Esophagus squamous epithelium (tissue), 5 donors: ENCODE data around the gene EXOSC3. TPM values are rescaled to one million over a fixed set of nuclear protein-coding genes. Genes with fewer than 3 reads are reported as not detected.

ENCODE experiments used
- DNase-seq: peaks from one replicate; lab custom pipeline; 2025; lab: John Stamatoyannopoulos, UW
- H3K27ac ChIP-seq, 4 donors: fragments of 200-600 bp; sonication (generic); one replicate each; pipeline ENCODE4 v1.5.1; 2016 to 2019; ENCODE audit warnings: mild to moderate bottlenecking in 1 of 4
- H3K27me3 ChIP-seq, 4 donors: fragments of 200-600 bp; sonication (generic); 1 replicate in 3 of 4; 2 replicates in 1 of 4; pipeline versions ENCODE4 v1.5.1 to v1.6.0; 2017 to 2021; ENCODE audit warnings: antibody characterized with exemption in 1 of 4
- H3K36me3 ChIP-seq, 3 donors: fragments of 200-600 bp; sonication (generic); one replicate each; pipeline ENCODE4 v1.5.1; 2016 to 2019
- H3K4me1 ChIP-seq, 3 donors: fragments of 200-600 bp; sonication (generic); one replicate each; pipeline ENCODE4 v1.5.1; 2017 to 2019
- H3K4me3 ChIP-seq, 4 donors: fragments of 200-600 bp; sonication (generic); 1 replicate in 3 of 4; 2 replicates in 1 of 4; pipeline ENCODE4 v1.5.1; 2016 to 2019; ENCODE audit warnings: mild to moderate bottlenecking in 2 of 4, moderate library complexity in 1 of 4
- H3K9me3 ChIP-seq, 3 donors: fragments of 200-600 bp; sonication (generic); one replicate each; pipeline ENCODE4 v1.5.1; 2016 to 2019
- CTCF ChIP-seq, 6 experiments: fragments of 450-650 bp in 4 of 6; fragments of 200-600 bp in 2 of 6; sonication (generic) in 2 of 6; IDR thresholded peaks; one replicate each; pipeline ENCODE4 v1.5.1; 2016 to 2019; ENCODE audit warnings: antibody characterized with exemption in 6 of 6, mild to moderate bottlenecking in 4 of 6, moderate library complexity in 4 of 6
- POLR2A ChIP-seq, 4 donors: fragments of 450-650 bp; IDR thresholded peaks; one replicate each; pipeline ENCODE4 v1.6.1; 2017; ENCODE audit warnings: antibody characterized with exemption in 4 of 4, mild to moderate bottlenecking in 4 of 4, moderate library complexity in 3 of 4
- WGBS, 2 donors: methylation state at CpG; one replicate each; pipeline ENCODE4 v1.1.5; 2018; 5-methylcytosine and 5-hydroxymethylcytosine counted together
- intact Hi-C: fragments of 100-400 bp; cut with DNase I; formaldehyde crosslinking; loops from one replicate; pipeline ENCODE4 v1.15.0; 2022
- total RNA-seq, 4 donors: library from RNA; depleted of rRNA; stranded (reverse); fragments of >200 nt; gene quantifications; one replicate each; pipeline ENCODE4 v1.1.0, GENCODE V29; 2016
- donor health status: DM: yes; HTN: yes; CAD: no.

The EXOSC3 gene
- total RNA-seq, 4 donors from 2014 or later: 26.1 to 51.8 (median 36.6) TPM

- Histone ChIP-seq H3K9me3 (no peaks in the 10 kb centered on the region), H3K27ac (no peak overlapping the region), H3K36me3 (no peaks in the 10 kb centered on the region), H3K27me3 (no peaks in the 10 kb centered on the region), H3K4me1 (no peaks in the 10 kb centered on the region), H3K4me3 (no peak overlapping the region)
- peak; percentile 73 to 93 (median 82) for TF ChIP-seq CTCF (IDR thresholded peaks at IDR 0.05)
- TF ChIP-seq POLR2A (IDR thresholded peaks at IDR 0.05): no peak
- WGBS, 2 donors: 34 to 37% methylated on average over 3 of the region's 3 CpGs
- DNase-seq: no peak
- intact Hi-C loops: no loop called here
These were observed 37.6 kb downstream of the EXOSC3 start for GRCh38 chr9:37747271-37747753.

GRCh38 chr9:37746448-37747270 lies 38.2 kb downstream of the EXOSC3 start:
- WGBS, 2 donors: 75 to 78% methylated on average over 12 to 15 of the region's 24 CpGs
- DNase-seq: no peak
- Histone ChIP-seq H3K27me3 (no peaks in the 10 kb centered on the region), H3K27ac (no peak overlapping the region), H3K9me3 (no peaks in the 10 kb centered on the region), H3K36me3 (no peaks in the 10 kb centered on the region), H3K4me1 (no peaks in the 10 kb centered on the region), H3K4me3 (no peak overlapping the region)
- intact Hi-C loops: no loop called here
- TF ChIP-seq POLR2A (IDR thresholded peaks at IDR 0.05): no peak
- no peak for TF ChIP-seq CTCF (IDR thresholded peaks at IDR 0.05)

GRCh38 chr9:37745970-37746369 lies 38.9 kb downstream of the EXOSC3 start:
- no peaks in the 10 kb centered on the region for H3K27me3 ChIP-seq
- no peak for DNase-seq
- no peak overlapping the region for H3K4me3 ChIP-seq
- no peaks in the 10 kb centered on the region for H3K36me3 ChIP-seq
- intact Hi-C loops: no loop called here
- H3K9me3 ChIP-seq: no peaks in the 10 kb centered on the region
- no peak for TF ChIP-seq CTCF (IDR thresholded peaks at IDR 0.05)
- no peak for TF ChIP-seq POLR2A (IDR thresholded peaks at IDR 0.05)
- no peak overlapping the region for H3K27ac ChIP-seq
- H3K4me1 ChIP-seq: no peaks in the 10 kb centered on the region
- WGBS, 2 donors: no CpG with 5 or more reads among the region's 8 CpGs

GRCh38 chr9:37740631-37741328 lies 44.1 kb downstream of the EXOSC3 start:
- no peak for DNase-seq
- TF ChIP-seq POLR2A (IDR thresholded peaks at IDR 0.05): no peak
- TF ChIP-seq CTCF (IDR thresholded peaks at IDR 0.05): no peak
- Histone ChIP-seq H3K27me3 (no peaks in the 10 kb centered on the region), H3K36me3 (no peaks in the 10 kb centered on the region), H3K27ac (no peak overlapping the region), H3K4me3 (no peak overlapping the region), H3K9me3 (no peaks in the 10 kb centered on the region), H3K4me1 (no peaks in the 10 kb centered on the region)
- WGBS, 2 donors: 83 to 92% methylated on average over 3 to 4 of the region's 15 CpGs
- intact Hi-C loops: no loop called here

GRCh38 chr9:37740128-37740527 lies 44.7 kb downstream of the EXOSC3 start:
- H3K27me3 ChIP-seq: peaks cover 0 to 5% (median 0%) of the 10 kb centered on the region in 4 donors
- H3K27ac ChIP-seq: no peak overlapping the region
- no peaks in the 10 kb centered on the region for H3K4me1 ChIP-seq
- no peak for DNase-seq
- TF ChIP-seq CTCF (IDR thresholded peaks at IDR 0.05) (no peak), POLR2A (IDR thresholded peaks at IDR 0.05) (no peak)
- 89 to 100% methylated on average over 2 to 10 of the region's 16 CpGs for WGBS, 2 donors
- intact Hi-C loops: no loop called here
- H3K9me3 ChIP-seq: no peaks in the 10 kb centered on the region
- no peak overlapping the region for H3K4me3 ChIP-seq
- H3K36me3 ChIP-seq: no peaks in the 10 kb centered on the region
